Type B pancreatic cell (in vitro differentiated cells): ENCODE measurements around the gene DACT1. TPM values are rescaled to one million over a fixed set of nuclear protein-coding genes. Genes with fewer than 3 reads are reported as not detected.
A peak's percentile ranks its signal among the peaks of the same experiment; 100 is the strongest.

Source experiments
- DNase-seq: peaks from one replicate; pipeline ENCODE4 v3.0.0; 2021; ENCODE audit warnings: mixed read lengths; ENCODE audit not compliant: unreplicated experiment; ENCODE audit errors: extremely low spot score
- H3K27ac Mint-ChIP-seq: 2 replicates; pipeline ENCODE4 v1.8.0; 2021; ENCODE audit warnings: mild to moderate bottlenecking, mixed read lengths
- H3K27me3 Mint-ChIP-seq: 2 replicates; pipeline ENCODE4 v1.8.0; 2021; ENCODE audit warnings: mixed read lengths
- H3K36me3 Mint-ChIP-seq: 2 replicates; pipeline ENCODE4 v1.8.0; 2021; ENCODE audit warnings: mixed read lengths
- H3K4me1 Mint-ChIP-seq: one replicate; pipeline ENCODE4 v1.8.0; 2021; ENCODE audit warnings: mixed read lengths; ENCODE audit not compliant: unreplicated experiment
- H3K4me3 Mint-ChIP-seq: 2 replicates; pipeline ENCODE4 v1.8.0; 2021; ENCODE audit warnings: mild to moderate bottlenecking, mixed read lengths
- H3K9me3 Mint-ChIP-seq: 2 replicates; pipeline ENCODE4 v1.8.0; 2021; ENCODE audit warnings: mixed read lengths
- total RNA-seq: library from RNA; stranded (reverse); gene quantifications from 2 replicates; pipeline ENCODE4 v1.2.1, GENCODE V29; 2021; ENCODE audit warnings: low replicate concordance
- TF ChIP-seq, protein P1 (sequence below): fragments of 200-600 bp; sonication (generic); conservative IDR thresholded peaks from 2 replicates; pipeline ENCODE4 v1.5.0; 2021; ENCODE audit warnings: antibody characterized with exemption, mild to moderate bottlenecking

The DACT1 gene
- total RNA-seq, 1 donor from 2014 or later, result 29.7 TPM

DNA sequence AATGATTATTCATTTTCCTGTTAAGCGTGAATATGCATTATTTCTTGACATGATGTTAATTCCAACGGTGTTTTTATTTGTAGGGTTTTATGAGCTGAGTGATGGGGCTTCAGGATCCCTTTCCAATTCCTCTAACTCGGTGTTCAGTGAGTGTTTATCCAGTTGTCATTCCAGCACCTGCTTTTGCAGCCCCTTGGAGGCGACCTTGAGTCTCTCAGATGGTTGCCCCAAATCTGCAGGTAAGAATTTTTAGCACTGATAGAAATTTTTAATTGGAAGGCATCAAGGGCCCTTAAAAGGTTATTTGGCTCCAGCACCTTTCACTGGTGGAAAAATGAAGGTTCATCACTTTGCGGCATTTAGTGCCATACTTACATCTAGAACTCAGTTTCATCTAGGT lies 3.7 kb downstream of the DACT1 start:
- Mint-ChIP-seq H3K27me3 (peaks cover 29% of the 10 kb centered on the region), H3K4me1 (peaks cover 42% of the 10 kb centered on the region), H3K27ac (no peak overlapping the region), H3K36me3 (peaks cover 30% of the 10 kb centered on the region), H3K9me3 (no peaks in the 10 kb centered on the region), H3K4me3 (no peak overlapping the region)
- TF ChIP-seq, protein P1, sequence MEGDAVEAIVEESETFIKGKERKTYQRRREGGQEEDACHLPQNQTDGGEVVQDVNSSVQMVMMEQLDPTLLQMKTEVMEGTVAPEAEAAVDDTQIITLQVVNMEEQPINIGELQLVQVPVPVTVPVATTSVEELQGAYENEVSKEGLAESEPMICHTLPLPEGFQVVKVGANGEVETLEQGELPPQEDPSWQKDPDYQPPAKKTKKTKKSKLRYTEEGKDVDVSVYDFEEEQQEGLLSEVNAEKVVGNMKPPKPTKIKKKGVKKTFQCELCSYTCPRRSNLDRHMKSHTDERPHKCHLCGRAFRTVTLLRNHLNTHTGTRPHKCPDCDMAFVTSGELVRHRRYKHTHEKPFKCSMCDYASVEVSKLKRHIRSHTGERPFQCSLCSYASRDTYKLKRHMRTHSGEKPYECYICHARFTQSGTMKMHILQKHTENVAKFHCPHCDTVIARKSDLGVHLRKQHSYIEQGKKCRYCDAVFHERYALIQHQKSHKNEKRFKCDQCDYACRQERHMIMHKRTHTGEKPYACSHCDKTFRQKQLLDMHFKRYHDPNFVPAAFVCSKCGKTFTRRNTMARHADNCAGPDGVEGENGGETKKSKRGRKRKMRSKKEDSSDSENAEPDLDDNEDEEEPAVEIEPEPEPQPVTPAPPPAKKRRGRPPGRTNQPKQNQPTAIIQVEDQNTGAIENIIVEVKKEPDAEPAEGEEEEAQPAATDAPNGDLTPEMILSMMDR, result peak; percentile 43
- DNase-seq, result no peak

DNA sequence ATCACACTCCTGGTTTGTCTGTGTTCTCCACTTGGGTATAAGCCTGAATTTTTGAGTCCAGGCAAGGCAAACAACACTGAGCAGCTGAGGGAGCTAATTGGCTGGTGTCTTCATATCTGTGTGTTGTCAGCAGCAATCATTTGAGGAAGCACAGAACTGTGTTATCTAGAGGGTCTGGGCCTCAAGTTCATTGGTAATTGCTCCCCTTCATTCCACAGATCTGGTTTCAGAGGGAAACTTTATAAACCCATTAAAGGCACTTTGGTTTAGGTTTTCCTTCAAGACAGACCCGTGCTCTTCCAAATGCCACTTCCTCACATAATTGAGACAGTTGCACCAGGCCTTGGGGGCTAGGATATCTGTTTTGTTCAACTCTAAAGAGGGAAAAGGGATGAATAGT lies 5.6 kb downstream of the DACT1 start:
- Mint-ChIP-seq H3K27ac (no peak overlapping the region), H3K4me1 (peaks cover 36% of the 10 kb centered on the region), H3K27me3 (peaks cover 22% of the 10 kb centered on the region), H3K4me3 (peak overlapping the region; percentile 6), H3K36me3 (peaks cover 38% of the 10 kb centered on the region), H3K9me3 (no peaks in the 10 kb centered on the region)
- TF ChIP-seq, protein P1, result no peak
- no peak for DNase-seq

DNA sequence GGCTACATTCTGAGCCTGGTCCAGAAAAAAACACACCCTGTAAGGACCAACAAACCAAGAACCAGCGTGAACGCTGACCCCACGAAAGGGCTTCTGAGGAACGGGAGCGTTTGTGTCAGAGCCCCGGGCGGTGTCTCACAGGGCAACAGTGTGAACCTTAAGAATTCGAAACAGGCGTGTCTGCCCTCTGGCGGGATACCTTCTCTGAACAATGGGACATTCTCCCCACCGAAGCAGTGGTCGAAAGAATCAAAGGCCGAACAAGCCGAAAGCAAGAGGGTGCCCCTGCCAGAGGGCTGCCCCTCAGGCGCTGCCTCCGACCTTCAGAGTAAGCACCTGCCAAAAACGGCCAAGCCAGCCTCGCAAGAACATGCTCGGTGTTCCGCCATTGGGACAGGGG lies 7.9 kb downstream of the DACT1 start:
- no peak overlapping the region for H3K27ac Mint-ChIP-seq
- TF ChIP-seq, protein P1, result no peak
- H3K27me3 Mint-ChIP-seq, result peaks cover under 1% of the 10 kb centered on the region
- H3K4me1 Mint-ChIP-seq, result peaks cover 17% of the 10 kb centered on the region
- H3K36me3 Mint-ChIP-seq, result peaks cover 34% of the 10 kb centered on the region
- H3K9me3 Mint-ChIP-seq, result no peaks in the 10 kb centered on the region
- no peak overlapping the region for H3K4me3 Mint-ChIP-seq
- DNase-seq, result no peak

DNA sequence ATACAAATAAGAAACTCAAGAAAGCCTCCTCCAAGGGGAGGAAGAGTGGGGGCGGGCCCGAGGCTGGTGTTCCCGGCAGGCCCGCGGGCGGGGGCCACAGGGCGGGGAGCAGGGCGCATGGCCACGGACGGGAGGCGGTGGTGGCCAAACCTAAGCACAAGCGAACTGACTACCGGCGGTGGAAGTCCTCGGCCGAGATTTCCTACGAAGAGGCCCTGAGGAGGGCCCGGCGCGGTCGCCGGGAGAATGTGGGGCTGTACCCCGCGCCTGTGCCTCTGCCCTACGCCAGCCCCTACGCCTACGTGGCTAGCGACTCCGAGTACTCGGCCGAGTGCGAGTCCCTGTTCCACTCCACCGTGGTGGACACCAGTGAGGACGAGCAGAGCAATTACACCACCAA lies 8.7 kb downstream of the DACT1 start:
- Mint-ChIP-seq H3K9me3 (no peaks in the 10 kb centered on the region), H3K27me3 (no peaks in the 10 kb centered on the region), H3K4me1 (peaks cover 13% of the 10 kb centered on the region), H3K27ac (no peak overlapping the region), H3K36me3 (peaks cover 30% of the 10 kb centered on the region), H3K4me3 (no peak overlapping the region)
- TF ChIP-seq, protein P1, result no peak
- no peak for DNase-seq

DNA sequence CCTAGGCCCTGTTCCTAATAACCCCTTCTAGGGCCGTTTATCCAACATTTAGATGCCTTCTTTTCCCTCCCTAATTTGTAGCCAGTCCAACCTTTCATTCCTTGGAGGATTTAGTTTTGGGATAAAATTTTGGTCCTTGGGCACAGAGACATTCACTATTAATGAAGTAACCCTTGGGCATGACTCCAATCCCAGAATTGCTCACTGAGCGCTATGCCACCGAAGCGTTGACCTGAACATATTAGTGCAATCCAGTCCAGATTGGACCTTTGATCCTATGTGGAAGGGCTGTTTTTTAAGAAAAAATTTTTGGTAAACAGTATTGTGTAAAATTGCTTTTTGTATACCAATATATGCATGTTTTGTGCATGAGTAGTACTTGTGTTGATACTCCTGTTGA lies 10.0 kb downstream of the DACT1 start:
- Mint-ChIP-seq H3K27me3 (no peaks in the 10 kb centered on the region), H3K27ac (no peak overlapping the region), H3K36me3 (peaks cover 25% of the 10 kb centered on the region), H3K4me1 (peaks cover 11% of the 10 kb centered on the region), H3K4me3 (no peak overlapping the region), H3K9me3 (no peaks in the 10 kb centered on the region)
- DNase-seq, result no peak
- TF ChIP-seq, protein P1, result no peak

DNA sequence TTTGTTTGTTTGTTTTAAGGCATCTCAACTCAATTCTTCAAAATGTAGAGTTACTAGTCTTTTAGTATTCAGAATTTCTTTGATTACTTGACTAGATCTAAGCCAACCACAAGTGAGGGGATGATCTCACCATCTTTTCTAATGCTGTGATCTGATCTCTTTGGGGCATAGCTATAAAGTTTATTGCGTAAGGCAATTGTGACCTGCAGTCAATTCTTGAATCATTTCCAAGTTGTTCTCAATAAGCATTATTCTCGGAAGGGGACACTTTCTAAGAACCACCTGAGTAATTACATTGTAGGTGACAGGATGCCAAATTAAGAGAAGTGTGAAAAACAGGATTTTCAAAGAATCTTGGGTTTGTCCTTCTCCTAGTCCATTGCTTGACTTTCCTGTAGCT lies 13.1 kb downstream of the DACT1 start:
- Mint-ChIP-seq H3K27me3 (peaks cover 3% of the 10 kb centered on the region), H3K9me3 (no peaks in the 10 kb centered on the region)

More for the DNA sequence above, 13.1 kb downstream of the DACT1 start:
- Mint-ChIP-seq H3K4me3 (no peak overlapping the region), H3K36me3 (peaks cover 12% of the 10 kb centered on the region), H3K27ac (no peak overlapping the region), H3K4me1 (no peaks in the 10 kb centered on the region)
- DNase-seq, result no peak
- TF ChIP-seq, protein P1, result no peak
